ENCODE results near the gene SH2D7. TPM values are rescaled to one million over a fixed set of nuclear protein-coding genes. Genes with fewer than 3 reads are reported as not detected.

SH2D7 gene
- total RNA-seq, 1 experiment from 2014 or later: not detected

GRCh38 chr15:78090422-78091063 is 1.8 kb upstream of the SH2D7 start:
- H3K9me3 ChIP-seq (ENCODE audit: control insufficient read depth, low read depth, low read length): no peaks in the 10 kb centered on the region
- no peak overlapping the region for H4K8ac ChIP-seq (replicated peaks; ENCODE audit: insufficient read length, low read depth, low read length)
- no peaks in the 10 kb centered on the region for H3K4me1 ChIP-seq (ENCODE audit: insufficient read depth, low read length)
- H3K27me3 ChIP-seq (ENCODE audit: insufficient read depth, low read length): no peaks in the 10 kb centered on the region; the same call in 1 of the 2 replicates
- H3K27ac ChIP-seq (ENCODE audit: insufficient read length, low read depth, low read length): no peak overlapping the region
- no peak overlapping the region for H2AFZ ChIP-seq (ENCODE audit: low read length)
- H2BK5ac ChIP-seq (ENCODE audit: insufficient read length, low read length): no peak overlapping the region
- H3K14ac ChIP-seq (ENCODE audit: insufficient read depth, low read length): no peak overlapping the region
- H3K9me3 Mint-ChIP-seq: peaks cover 0 to 3% of the 10 kb centered on the region in 2 experiments; a peak in 1 of 5 replicates
- no peak overlapping the region for H3K9ac ChIP-seq (ENCODE audit: extremely low read depth, insufficient read length, low read length)
- H3K23me2 ChIP-seq (ENCODE audit: insufficient read length, low read depth, low read length, poor library complexity, severe bottlenecking): no peaks in the 10 kb centered on the region
- no peaks in the 10 kb centered on the region for H3K36me3 Mint-ChIP-seq (ENCODE audit: insufficient read depth in 1 of 3, low read depth in 3 of 3)
- TF ChIP-seq CTCF (conservative IDR thresholded peaks at IDR 0.05): no peak
- H3K79me2 ChIP-seq (ENCODE audit: insufficient read depth, low read length): no peaks in the 10 kb centered on the region
- H3K4ac ChIP-seq (ENCODE audit: low read depth, low read length): no peak overlapping the region
- H3K4me1 Mint-ChIP-seq: peaks cover 9 to 11% of the 10 kb centered on the region in 2 experiments
- no peak overlapping the region for H2BK12ac ChIP-seq (ENCODE audit: insufficient read length, low read depth, low read length)
- no peak overlapping the region for H2AK5ac ChIP-seq (ENCODE audit: insufficient read length, low read length)
- peak overlapping the region in 1 of 3 experiments; percentile 18; a peak in 1 of 7 replicates for H3K27ac Mint-ChIP-seq
- no CpG with 5 or more reads among the region's 3 CpGs for WGBS (ENCODE audit: extremely low coverage, insufficient read length, low lambda C conversion rate)
- no peak overlapping the region for H3K18ac ChIP-seq (ENCODE audit: insufficient read length, low read depth, low read length)
- H3K4me2 ChIP-seq (ENCODE audit: insufficient read depth, insufficient read length, low read length): no peak overlapping the region
- no peak overlapping the region for H3K56ac ChIP-seq (ENCODE audit: insufficient read length, low read depth, low read length)
- no peak for DNase-seq
- H4K91ac ChIP-seq (ENCODE audit: insufficient read length, low read depth, low read length): no peak overlapping the region
- H2BK20ac ChIP-seq (ENCODE audit: low read depth, low read length, poor library complexity, severe bottlenecking): no peak overlapping the region
- H3K23ac ChIP-seq (ENCODE audit: insufficient read length, low read depth, low read length): no peak overlapping the region
- H3T11ph ChIP-seq (ENCODE audit: low read length): no peak overlapping the region
- H4K5ac ChIP-seq (ENCODE audit: insufficient read length, low read depth, low read length): no peak overlapping the region
- no peaks in the 10 kb centered on the region for H4K20me1 ChIP-seq (ENCODE audit: control insufficient read depth, insufficient read depth, insufficient read length)
- H2BK120ac ChIP-seq (ENCODE audit: low read depth, low read length, poor library complexity, severe bottlenecking): no peak overlapping the region
- no peak overlapping the region for H2BK15ac ChIP-seq (ENCODE audit: low read depth, low read length)
- no peak overlapping the region for H3K4me3 Mint-ChIP-seq
- peaks cover 49% of the 10 kb centered on the region for H3K27me3 Mint-ChIP-seq (ENCODE audit: low read depth)
- H3K79me1 ChIP-seq (ENCODE audit: insufficient read depth, low read depth, low read length, poor library complexity, severe bottlenecking): no peaks in the 10 kb centered on the region
